Ovary (tissue), 3 donors: ENCODE measurements around the gene TYW1B.

Experiments
- POLR2A ChIP-seq: fragments of 450-650 bp; IDR thresholded peaks from one replicate; pipeline ENCODE4 v1.6.1; 2017; ENCODE audit warnings: antibody characterized with exemption, mild to moderate bottlenecking, moderate library complexity
- TF ChIP-seq, protein P1 (sequence below), 3 donors: fragments of 450-650 bp in 2 of 3; fragments of 200-600 bp in 1 of 3; IDR thresholded peaks; one replicate each; pipeline versions ENCODE4 v1.5.1 to v1.8.0; 2016 to 2022; ENCODE audit warnings: antibody characterized with exemption in 3 of 3, mild to moderate bottlenecking in 1 of 3
- donor health status: DM: no; HTN: no; CAD: no.

DNA sequence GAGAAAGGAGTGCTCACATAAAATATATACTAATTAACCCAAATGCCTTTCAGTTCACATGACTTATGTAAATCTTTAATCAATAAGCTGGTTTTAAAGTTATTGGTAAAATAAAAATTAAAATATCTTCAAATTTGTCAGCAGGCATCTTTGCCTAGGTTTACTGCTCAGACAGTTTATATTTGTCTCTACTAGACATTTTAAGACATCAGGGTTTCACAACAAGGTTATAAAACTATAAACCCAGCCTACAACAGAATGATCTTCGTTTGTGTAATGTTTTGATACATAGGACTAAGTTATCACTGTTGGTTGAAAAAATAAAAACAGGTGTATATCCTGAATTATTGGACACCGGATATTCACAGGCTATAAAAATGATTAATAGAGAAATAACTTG is 67.4 kb downstream of the TYW1B start:
- TF ChIP-seq, protein P1, sequence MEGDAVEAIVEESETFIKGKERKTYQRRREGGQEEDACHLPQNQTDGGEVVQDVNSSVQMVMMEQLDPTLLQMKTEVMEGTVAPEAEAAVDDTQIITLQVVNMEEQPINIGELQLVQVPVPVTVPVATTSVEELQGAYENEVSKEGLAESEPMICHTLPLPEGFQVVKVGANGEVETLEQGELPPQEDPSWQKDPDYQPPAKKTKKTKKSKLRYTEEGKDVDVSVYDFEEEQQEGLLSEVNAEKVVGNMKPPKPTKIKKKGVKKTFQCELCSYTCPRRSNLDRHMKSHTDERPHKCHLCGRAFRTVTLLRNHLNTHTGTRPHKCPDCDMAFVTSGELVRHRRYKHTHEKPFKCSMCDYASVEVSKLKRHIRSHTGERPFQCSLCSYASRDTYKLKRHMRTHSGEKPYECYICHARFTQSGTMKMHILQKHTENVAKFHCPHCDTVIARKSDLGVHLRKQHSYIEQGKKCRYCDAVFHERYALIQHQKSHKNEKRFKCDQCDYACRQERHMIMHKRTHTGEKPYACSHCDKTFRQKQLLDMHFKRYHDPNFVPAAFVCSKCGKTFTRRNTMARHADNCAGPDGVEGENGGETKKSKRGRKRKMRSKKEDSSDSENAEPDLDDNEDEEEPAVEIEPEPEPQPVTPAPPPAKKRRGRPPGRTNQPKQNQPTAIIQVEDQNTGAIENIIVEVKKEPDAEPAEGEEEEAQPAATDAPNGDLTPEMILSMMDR (IDR thresholded peaks at IDR 0.05), result no peak
- no peak for TF ChIP-seq POLR2A
